Right ventricle myocardium inferior (tissue), 1 donor: ENCODE measurements around the gene MTNR1A. TPM values are rescaled to one million over a fixed set of nuclear protein-coding genes. Genes with fewer than 3 reads are reported as not detected.

Source experiments
- ATAC-seq: fragments of 200-7000 bp; cut with Tn5 transposase; one replicate; pipeline ENCODE4 v1.9.1; 2020; ENCODE audit warnings: mild to moderate bottlenecking, moderate library complexity
- DNase-seq: peaks from one replicate; pipeline ENCODE4 v3.0.0; 2021; ENCODE audit errors: missing footprints
- intact Hi-C: fragments of 100-400 bp; cut with DNase I; formaldehyde crosslinking; loops from one replicate; pipeline ENCODE4 v1.11.0; 2022
- long read RNA-seq: library from polyadenylated mRNA; unstranded; transcript quantifications from one replicate; pipeline ENCODE4 v2.0.0, GENCODE V29; 2021
- total RNA-seq: library from RNA; stranded (reverse); fragmentation: NEBNext Ultra II Directional; extraction: Animal tissue kit (Norgen Biotek cat#: 25700); gene quantifications from one replicate; pipeline ENCODE4 v1.2.1, GENCODE V29; 2021
- donor health status: DM: no; HTN: yes; CAD: no; lungs with severe emphysema.

Gene MTNR1A
- total RNA-seq, result not detected
- long read RNA-seq, result 0 reads

DNA sequence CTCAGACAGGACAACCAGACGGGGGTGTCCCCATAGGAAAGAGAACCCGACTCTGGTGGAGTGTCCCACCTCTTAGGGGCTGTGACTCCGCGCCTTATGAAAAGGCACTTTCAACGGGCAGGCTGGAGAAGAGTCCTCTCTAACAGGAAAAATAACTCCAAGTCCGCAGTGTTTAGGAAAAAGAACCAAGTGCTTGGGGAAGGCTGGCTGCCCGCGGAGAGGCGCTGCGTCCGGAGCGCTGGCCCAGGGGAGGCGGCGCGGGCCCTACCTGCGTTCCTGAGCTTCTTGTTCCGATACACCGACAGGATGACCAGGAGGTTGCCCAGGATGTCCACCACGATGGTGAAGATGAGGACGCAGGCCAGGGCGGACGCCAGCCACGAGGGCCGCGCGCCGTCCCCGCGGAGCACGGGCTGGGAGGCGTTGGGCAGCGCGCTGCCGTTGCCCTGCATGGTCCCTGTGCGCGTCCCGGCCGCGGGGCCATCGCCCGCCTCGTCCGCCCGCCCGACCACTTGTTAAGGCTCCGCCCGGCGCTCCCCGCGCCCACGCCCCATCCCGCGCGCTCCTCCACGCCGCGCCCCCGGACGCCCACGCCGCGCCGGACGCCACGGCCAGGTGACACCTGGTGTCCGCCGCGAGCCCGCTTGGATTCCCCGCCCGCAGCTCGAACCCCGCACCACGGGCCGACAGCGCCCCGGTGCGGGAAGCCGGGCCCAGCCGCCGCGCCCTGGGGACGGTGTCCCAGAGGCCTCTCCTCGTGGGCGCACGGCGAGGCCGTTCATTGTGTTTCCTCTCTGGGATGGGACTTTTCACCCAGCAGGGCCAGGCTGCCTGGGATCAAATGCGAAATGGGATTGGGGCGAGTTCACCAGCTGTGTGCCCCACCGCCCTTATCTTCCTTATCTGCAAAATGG, at the start of gene MTNR1A:
MTNR1A (minus strand) TSS at position 654 of the 914 bp plus-strand sequence; CDS start at position 452, 202 bp downstream.
- ATAC-seq, result no peak
- intact Hi-C loops, result no loop called here
- DNase-seq, result no peak

GRCh38 chr4:186604124-186604807, 48.9 kb upstream of the MTNR1A start:
- intact Hi-C loops, result no loop called here
- DNase-seq (no peak), ATAC-seq (no peak)

GRCh38 chr4:186602978-186603377, 47.6 kb upstream of the MTNR1A start:
- ATAC-seq, result no peak
- no peak for DNase-seq
- intact Hi-C loops, result no loop called here

DNA sequence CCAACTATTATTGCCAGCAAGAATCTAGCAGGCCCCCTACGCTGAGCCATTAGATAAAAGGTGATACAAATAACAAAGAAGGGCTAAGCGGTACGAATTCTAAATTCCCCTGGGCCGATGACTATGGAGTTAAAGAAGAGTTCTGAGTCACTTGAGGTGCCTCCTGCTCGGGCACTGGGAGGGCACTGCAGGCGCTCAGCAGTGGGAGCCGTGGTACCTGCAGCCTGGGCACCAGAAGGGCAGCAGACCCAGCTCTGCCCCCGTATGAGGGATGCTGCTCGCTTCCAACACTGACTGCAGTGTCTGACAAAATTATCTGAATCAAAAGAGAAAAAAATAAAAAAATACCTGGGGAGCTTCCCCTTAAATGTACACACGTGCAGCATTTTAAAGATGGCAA, 44.1 kb upstream of the MTNR1A start:
- ATAC-seq (no peak), DNase-seq (no peak)
- intact Hi-C loops, result no loop called here

GRCh38 chr4:186598686-186599085, 43.3 kb upstream of the MTNR1A start:
- intact Hi-C loops, result no loop called here
- ATAC-seq (no peak), DNase-seq (no peak)

DNA sequence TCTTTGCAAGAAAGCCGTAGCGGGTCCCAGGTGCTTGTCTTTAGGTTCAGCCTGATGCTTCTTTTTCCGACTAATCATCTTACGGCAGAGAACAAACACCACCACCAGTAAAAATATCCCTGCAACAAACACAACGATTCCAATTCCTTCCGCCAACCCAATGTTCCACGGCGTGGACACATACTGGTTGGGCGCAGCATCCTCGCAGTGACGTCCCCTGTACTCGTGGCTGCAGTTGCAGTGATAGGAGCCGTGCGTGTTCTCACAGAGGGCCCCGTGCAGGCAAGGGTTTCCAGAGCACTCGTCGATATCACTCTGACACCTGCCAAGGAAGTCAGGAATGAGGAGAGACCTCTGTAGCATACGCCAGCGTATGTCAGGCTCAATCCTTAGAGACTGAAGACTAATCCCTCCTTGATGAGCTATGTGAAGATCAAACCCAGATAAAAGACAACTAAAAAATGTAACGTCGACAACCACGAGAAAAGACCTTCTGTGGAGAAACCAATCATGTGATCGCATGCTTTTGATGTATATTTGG, 41.6 kb upstream of the MTNR1A start:
- ATAC-seq (no peak), DNase-seq (no peak)
- intact Hi-C loops, result no loop called here

DNA sequence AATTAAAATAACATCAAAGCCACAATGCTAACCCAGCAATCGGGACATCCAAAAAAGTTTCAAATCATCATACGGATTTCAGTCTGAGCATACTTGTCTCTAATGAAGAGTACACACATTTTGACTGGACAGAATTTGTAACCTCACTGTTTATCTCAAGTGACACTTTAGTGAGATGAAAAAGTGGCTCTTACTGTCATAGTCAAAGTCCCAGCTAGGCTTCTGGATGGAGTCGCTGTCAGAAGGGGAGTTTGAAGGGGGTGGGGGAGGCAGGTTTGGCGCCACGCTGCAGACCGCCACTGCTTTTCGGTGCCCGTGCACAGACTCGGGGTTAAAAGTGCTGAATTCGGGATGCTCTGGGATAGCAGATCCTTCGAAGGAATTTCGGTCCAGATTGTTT, 41.0 kb upstream of the MTNR1A start:
- ATAC-seq (no peak), DNase-seq (no peak)
- intact Hi-C loops, result no loop called here

GRCh38 chr4:186593587-186593973, 38.2 kb upstream of the MTNR1A start:
- intact Hi-C loops, result no loop called here
- DNase-seq (no peak), ATAC-seq (no peak)

- no peak for DNase-seq
- intact Hi-C loops, result no loop called here
- ATAC-seq, result no peak
Observed at GRCh38 chr4:186592966-186593586, 37.7 kb upstream of the MTNR1A start.

DNA sequence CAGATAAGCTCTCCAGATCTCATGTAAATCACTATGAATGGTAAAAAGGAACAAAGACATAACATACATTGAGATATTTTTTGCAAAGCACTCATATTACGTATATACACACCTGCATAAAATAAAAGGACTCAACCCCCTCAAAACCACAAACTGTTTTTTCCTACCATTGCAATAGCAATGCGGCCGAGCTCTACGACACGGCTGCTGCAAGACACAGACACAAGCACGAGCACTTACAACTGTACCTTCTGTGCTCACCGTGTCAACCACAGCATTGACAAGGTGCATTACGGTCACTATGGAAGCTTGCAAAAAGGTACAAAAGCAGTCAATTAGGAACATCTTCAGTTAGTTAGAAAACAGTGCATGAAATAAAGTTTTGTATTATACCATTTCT, 37.1 kb upstream of the MTNR1A start:
- DNase-seq (no peak), ATAC-seq (no peak)
- intact Hi-C loops, result no loop called here

DNA sequence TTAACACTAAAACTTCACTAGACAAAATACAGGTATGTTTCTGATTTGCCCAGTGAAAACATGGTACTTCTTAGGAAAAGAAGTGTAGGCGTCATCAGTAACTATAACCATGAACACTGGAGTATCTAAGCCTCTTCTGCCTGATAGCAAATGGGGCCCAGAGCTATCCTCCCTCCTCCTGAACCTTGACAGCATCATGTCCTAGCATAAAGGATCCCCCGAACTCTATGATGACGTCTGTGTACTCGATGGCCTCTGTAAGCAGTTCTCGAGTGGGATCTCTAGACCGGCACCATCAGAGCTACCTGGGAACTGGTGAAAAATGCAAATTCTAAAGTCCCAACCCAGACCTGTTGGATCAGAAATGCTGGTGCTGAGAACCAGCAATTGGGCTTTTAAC, 36.3 kb upstream of the MTNR1A start:
- ATAC-seq, result no peak
- no peak for DNase-seq
- intact Hi-C loops, result no loop called here

DNA sequence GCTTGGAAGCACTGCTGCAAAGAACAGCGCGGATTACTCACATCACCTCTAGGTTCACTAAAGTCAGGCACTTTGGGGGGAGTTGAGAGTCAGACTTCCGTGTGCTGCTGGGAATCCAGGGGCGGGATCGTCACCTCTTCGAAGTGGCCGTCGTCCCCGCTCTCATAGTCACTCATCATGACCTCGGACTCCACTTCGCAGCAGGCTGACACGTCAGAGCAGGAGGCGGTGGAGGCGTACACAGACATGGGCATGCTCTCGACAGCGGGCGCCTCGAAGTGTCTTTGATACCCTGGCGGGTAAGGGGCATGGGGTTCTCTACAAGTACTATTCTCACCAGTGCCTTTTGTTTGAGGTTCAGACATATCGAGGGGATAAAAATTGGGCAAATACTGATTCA, 33.1 kb upstream of the MTNR1A start:
- DNase-seq (no peak), ATAC-seq (no peak)
- intact Hi-C loops, result loop anchor here (5.0 to 10.0 kb wide), 2 partner anchors 116 to 524 kb away; partner anchors contain the start of gene TLR3

DNA sequence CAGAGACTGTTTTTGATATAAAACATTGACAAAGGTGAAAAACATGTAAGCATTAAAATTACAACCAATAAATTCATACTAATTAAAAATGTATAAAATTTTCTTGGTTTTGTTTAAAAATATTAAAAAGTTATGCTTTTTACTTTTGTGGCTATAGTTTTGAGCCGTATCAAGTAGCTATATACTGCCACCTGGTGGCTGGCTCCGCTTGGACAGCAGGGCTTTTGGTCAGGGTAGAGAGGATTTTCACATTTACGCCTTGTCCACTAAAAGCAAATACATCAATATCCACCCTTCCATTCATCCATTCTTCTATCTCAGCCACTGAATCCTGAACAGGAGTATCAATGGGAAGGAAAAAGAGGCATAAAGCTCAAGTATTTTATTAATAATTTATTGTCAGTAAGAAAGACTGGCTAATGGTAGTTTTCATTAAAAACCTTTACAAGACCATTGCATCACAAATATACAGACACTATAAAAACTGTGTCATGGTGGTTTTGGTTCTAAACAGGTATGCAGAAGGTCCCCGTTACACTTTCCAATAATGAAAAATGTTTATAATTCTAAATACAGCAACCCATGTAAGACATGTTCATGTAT, 32.1 kb upstream of the MTNR1A start:
- intact Hi-C loops, result loop anchor here (2.0 to 10.0 kb wide), 3 partner anchors 115 to 523 kb away; partner anchors contain the start of gene TLR3
- ATAC-seq (no peak), DNase-seq (no peak)

GRCh38 chr4:186586205-186586604, 30.8 kb upstream of the MTNR1A start:
- DNase-seq, result no peak

GRCh38 chr4:186584912-186585311, 29.5 kb upstream of the MTNR1A start:
- ATAC-seq (no peak), DNase-seq (no peak)
- intact Hi-C loops, result loop anchor here (5.0 to 10.0 kb wide), 2 partner anchors 113 to 520 kb away; partner anchors contain the start of gene TLR3

More at GRCh38 chr4:186586205-186586604, 30.8 kb upstream of the MTNR1A start:
- no peak for ATAC-seq
- intact Hi-C loops, result loop anchor here (2.0 to 10.0 kb wide), 3 partner anchors 114 to 521 kb away; partner anchors contain the start of gene TLR3

GRCh38 chr4:186581421-186581820, 26.1 kb upstream of the MTNR1A start:
- no peak for ATAC-seq
- intact Hi-C loops, result loop anchor here (10.0 kb wide), 1 partner anchor 517 kb away; the partner anchor contains the start of gene TLR3
- DNase-seq, result no peak

DNA sequence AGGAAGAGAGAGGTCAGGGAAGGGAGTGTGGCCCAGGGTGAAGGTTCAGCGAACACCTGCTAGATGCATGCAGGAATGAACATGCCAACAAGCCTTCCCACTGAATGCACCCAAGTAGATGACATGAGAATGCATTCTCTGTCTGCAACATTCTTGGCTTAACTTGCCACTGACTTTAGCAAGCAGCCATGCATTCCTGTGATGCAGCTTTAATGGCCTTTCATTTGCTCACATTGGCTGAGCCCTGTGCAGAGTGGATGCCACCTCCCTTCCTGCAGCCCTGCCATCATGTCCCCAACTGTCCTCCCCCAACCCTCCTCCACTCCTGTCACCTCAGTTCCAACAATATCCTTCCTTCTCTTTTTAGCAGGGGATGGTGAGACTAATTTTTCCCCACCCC, 25.3 kb upstream of the MTNR1A start:
- intact Hi-C loops, result loop anchor here (10.0 kb wide), 1 partner anchor 516 kb away; the partner anchor contains the start of gene TLR3
- no peak for DNase-seq
- ATAC-seq, result no peak

DNA sequence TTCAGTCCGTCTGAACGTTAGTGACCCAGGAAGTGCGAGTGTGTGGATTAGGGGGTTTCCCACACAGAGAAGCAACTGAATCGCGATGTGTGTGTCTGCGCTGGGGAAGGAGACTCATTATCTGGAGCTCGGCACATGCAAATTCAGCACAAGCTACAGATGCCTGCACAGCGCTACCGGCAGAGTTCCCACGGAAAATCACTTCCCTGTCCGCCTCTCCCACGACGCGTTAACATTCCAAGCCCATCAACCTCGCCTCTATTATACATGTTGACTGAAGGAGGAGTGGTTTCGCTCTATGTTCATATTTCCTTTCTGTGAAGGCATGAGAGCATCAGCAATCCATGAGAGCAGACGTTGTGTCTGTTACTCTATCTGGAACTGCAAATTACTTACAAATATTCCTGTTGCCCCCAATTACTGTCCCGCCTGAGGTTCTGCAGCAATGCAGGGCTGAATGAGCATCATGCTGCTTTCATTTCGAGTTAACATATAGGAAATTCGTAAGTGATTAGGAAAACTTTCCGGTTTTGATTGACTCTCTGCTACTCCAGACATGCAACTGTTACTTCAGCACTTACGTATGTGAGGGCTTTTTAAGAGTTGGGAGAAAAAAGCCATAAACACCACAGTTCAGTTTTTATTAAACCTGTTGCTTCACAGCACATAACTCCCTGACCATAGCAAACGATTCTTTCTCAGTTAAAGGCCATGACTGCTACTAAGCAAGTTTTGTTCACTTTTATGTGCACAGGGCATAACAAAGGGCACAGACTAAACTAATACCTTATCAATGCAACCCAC, 15.0 kb upstream of the MTNR1A start:
- intact Hi-C loops, result no loop called here
- ATAC-seq (peak; percentile 31), DNase-seq (no peak)
